Erythroblast (primary cell): Measurements from ENCODE around the gene PRKD1.

Experiments
- GATA1 ChIP-seq: IDR thresholded peaks from 2 replicates; pipeline ENCODE4 v1.6.1; 2011; ENCODE audit warnings: low read depth, mild to moderate bottlenecking, control low read depth, low read length, moderate library complexity
- POLR2A ChIP-seq: IDR thresholded peaks from 2 replicates; pipeline ENCODE4 v1.6.1; 2011; ENCODE audit warnings: mild to moderate bottlenecking, low read length

GRCh38 chr14:29721586-29721985 is 206.1 kb downstream of the PRKD1 start:
- TF ChIP-seq POLR2A (no peak), GATA1 (no peak)
